ENCODE measurements around the gene PDLIM4.
A peak's percentile ranks its signal among the peaks of the same experiment; 100 is the strongest.

PDLIM4 gene

DNA sequence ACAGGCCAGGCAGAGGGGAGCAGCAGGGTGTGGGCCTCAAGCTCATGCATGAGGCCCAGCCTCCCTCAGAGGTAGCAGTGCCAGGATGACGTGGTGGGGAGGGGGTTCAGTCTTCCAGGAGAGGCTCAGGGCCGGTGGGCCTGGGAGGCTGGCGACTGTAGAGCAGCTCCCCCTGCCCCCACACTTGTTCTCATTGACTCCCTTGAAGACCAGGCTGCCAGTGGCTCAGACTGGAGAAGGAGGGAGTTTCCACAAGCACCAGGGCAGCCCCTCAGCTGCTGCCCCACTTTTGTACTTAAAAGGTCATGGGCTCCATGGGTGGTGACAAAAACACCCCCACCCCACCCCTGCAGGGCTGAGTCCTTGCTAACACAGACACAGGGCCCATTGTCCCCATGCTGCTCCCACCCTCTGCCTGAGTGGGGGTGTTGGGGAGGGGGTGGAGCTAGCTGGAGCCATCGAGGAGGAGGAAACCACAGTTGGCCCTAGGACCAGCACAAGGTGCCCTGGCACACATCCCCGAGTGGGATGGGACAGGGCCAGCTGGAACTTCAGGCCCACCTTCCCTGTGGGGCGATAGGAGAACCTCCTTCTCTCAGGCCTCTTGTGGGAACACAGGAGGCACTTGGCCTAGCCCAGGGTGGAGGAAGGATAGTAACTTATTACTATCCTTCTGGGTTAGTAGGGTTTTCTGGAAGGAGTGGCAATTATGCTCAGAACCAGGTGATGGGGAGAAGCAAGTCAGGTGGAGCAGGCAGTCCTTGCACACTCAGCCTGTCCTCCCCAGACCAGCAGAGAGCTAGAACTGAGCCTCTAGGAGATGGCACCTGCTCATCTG is 10.7 kb downstream of the PDLIM4 start:
- no peak for DNase-seq

GRCh38 chr5:132268769-132269551 is 11.5 kb downstream of the PDLIM4 start:
- DNase-seq: no peak

- no peak for DNase-seq
Measured at GRCh38 chr5:132269635-132270334, 12.3 kb downstream of the PDLIM4 start.

DNA sequence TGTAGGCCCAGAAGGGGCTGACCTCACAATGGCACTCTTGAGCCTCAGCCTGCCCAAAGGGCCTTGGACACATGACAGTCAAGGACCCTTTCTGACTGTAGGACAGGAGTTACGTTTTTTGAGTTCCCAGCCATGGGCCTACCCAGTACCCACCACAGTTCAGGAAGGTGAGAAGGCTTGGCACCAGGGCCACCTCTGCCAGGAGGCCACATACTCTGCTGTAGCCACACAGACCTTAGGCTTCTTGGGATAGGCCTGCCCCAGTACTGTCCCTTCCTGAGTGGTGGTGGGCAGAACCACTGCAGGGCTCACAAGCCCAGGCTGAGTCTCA is 12.8 kb downstream of the PDLIM4 start:
- DNase-seq: no peak

- no peak for DNase-seq
Measured at GRCh38 chr5:132270706-132271105, 13.2 kb downstream of the PDLIM4 start.

DNA sequence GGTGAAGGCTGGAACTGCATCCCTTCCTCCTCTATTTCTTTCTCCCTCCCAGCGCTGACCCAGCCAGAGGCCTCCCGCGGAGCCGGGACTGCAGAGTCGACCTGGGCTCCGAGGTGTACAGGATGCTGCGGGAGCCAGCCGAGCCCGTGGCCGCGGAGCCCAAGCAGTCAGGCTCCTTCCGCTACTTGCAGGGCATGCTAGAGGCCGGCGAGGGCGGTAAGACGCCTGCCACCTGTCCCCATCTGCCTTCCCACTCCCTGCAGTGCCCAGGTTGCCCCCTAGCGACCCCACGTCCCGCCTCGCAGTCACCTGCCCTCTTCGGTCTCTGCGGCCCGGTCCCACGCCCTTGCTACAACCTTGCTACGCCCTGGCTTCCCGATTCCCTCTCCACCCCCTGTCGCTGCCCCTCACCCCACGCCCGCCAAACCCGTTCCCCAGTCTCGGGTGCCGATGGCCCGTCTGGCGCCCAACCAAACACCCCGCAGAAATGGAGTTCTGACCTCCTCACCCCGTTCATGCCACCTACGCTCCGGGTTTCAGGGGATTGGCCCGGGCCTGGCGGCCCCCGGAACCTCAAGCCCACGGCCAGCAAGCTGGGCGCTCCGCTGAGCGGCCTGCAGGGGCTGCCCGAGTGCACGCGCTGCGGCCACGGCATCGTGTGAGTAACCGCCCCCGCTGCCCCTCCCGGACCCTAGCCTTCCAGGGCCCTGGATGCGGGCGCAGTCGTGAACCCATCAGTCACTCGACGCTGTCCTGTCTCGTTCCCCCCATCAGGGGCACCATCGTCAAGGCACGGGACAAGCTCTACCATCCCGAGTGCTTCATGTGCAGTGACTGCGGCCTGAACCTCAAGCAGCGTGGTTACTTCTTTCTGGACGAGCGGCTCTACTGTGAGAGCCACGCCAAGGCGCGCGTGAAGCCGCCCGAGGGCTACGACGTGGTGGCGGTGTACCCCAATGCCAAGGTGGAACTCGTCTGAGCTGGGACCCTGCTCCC is 14.1 kb downstream of the PDLIM4 start:
- no peak for DNase-seq

GRCh38 chr5:132272311-132273210 is 15.1 kb downstream of the PDLIM4 start:
- peak; percentile 13 for DNase-seq

DNA sequence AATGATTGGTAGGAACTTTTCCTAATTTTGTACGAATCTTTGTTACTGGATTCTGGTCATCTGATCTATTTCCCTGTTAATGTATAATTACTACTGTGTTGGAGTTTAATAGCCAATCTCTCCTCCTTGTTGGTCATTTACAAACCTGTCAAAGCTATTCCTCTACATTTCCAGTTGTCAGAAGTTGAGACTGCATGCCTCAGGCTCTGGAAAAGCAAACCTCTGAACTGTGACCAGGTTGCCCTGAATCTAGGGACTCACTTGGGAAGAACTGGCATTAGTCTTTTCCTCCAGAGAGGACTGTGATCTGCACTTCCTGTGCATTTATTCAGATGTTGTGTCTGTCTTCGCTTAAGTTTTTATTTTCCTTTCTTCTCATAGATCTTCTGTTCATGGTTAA is 16.1 kb downstream of the PDLIM4 start:
- DNase-seq: no peak

GRCh38 chr5:132274050-132274792 is 16.7 kb downstream of the PDLIM4 start:
- DNase-seq: no peak

- DNase-seq: no peak
Measured at GRCh38 chr5:132275367-132276220, 18.1 kb downstream of the PDLIM4 start.

GRCh38 chr5:132277256-132277655 is 19.8 kb downstream of the PDLIM4 start:
- DNase-seq: no peak

GRCh38 chr5:132277971-132278853 is 20.7 kb downstream of the PDLIM4 start:
- no peak for DNase-seq

GRCh38 chr5:132279801-132280200 is 22.3 kb downstream of the PDLIM4 start:
- no peak for DNase-seq

DNA sequence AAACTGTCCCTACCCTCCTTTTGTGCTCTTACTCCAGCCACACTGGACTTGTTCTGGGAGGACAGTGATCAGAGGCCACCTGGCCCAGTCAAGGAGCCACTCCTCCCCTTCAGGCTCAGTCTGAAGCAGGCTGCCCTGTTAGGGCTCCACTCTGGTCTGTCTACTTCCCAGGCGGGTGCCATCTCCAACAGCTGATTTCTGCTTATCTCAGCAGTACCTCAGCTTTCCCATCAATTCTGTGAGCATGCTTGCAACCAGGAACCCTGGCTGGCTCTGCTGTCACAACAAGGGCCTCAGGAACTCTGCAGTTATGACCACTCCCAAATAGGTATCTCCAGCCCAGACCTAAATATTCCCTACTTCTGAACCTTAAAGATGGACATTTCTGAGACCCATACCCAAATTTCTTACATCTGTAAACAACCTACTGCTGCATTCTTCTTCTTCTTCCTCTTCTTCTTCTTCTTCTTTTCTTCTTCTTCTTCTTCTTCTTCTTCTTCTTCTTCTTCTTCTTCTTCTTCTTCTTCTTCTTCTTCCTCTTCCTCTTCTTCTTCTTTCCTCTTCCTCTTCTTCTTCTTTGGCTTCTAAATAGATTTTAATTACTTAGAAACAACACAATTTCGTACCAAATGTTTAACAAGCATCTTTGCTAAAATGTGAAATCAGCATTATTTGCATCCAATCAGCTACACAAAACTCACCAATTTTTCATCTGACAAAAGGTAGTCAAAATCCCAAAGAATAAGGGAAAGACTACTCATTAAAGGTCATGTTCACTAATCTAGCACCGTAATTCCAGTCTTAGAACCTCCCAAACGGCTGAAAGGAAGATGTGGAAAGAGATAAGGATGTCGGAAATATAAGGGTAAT is 23.1 kb downstream of the PDLIM4 start:
- DNase-seq: no peak

DNA sequence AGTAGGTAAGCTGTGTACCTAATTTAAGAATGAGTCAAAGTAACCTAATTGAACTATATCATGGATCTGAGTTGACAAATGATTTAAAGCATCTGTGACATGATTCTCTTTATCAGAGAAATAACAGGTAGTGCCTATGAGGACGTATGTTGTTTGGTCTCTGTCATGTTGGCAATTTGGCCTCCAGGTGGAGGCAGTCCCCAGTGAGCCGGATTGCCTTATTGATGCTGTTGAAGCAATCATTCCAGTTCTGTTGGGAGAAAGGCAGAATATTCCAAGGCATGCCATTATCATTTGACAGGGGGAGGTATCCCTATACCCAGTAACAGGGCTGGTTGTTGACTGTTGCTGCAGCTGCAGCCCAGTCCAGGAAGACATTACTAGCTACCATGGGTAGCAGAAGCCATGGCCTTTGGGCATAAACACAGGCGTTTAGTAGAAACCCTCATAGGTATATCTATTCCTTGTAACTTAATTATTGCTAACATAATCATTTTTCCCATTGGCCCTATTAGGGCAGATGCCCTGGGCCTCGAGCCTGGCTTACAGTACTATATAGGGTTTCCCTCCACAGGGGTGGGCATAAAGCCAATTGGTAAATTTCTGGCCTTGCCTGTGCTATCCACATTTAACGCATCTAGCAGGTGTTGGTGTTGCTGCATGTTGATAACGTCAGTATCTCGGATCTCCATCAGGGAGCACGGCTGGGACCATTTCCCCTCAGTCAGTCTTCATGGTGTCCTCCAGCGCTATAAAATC is 24.5 kb downstream of the PDLIM4 start:
- DNase-seq: no peak

GRCh38 chr5:132283423-132284043 is 26.0 kb downstream of the PDLIM4 start:
- no peak for DNase-seq

Measured in DMS153 (cell line).